Measurements from ENCODE around the gene NLE1.

NLE1 gene

DNA sequence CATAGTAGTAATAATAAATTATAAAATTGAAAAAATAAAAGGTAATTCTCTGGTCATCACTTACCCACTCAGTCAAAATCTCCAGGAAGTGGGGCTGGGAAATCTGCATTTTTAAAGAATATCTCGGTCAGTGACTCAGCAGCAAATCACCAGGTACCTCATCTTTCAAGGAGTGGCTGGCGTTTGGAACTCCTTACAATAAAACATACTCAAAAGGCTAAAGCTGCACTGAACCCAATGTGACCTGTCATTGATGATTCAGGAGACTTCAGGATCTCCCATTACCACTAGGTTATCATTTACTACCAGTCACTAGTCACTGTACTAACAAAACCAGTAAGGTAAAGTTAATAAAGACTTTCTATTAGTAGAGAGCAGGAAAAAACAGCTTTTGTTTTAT is 57.1 kb downstream of the NLE1 start:
- no peak for DNase-seq

DNA sequence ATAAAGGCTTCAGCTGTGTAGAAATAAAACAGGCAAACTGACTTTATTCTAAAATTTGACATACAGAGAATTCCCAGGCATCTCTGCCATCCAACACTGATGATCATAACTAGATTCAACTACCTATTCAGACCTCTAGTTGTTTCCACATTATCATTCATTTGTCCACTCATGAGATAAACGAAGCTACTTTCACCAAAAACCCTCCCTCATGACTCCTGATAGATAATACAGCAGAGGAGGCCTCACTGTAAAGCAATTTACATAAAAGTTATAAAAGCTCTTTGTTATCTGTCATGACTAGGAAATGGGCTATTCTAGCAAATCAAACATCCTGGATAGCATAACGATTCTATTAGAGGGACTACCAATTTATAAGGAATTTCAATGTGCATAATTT is 59.0 kb downstream of the NLE1 start:
- no peak for DNase-seq

DNA sequence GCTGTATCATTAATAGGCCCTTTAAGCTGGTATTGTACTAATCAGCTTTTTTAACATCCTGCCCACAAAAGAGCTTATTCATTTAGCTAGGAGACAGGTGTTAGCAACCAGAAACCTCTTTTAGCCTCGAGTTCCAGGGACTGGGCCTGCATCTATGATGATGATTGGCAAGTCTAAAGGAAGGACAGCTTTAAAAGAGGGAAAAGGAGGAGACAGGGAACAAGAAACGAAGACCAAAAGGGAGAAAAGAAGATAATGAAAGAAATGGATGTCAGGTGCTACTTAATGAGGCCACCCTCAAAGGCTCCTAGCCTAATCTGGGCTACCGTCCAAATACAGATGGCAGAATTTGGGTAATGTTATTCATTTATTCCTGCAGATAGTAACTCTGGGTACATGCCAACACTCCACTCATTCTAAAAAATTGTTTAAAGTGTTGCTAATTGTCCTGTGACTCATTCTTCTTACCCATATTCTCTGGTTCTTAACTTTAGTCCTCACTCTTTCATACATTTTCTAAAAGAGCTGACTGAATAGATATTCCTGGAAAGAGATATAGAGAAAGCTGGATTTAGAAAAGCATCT is 59.9 kb downstream of the NLE1 start:
- DNase-seq = peak in 1 of 3 experiments; percentile 43

DNA sequence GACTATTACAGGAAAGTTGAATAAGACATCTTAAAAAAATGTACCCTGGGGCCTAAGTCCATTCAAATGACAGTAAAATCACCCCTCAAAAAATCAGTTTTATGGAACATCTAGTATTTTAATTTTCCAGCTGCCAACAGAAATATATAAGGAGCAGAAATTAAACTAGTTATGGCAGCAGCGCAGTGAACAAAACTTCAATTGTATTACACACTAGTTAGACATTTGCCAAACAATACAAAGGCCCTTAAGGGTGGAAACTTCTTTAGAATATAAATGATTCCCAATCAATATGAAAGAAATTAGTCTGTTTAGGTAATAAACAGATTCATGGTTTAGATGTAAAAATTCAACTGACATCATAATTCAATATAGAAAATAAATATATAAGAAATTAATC is 60.5 kb downstream of the NLE1 start:
- no peak for DNase-seq

DNA sequence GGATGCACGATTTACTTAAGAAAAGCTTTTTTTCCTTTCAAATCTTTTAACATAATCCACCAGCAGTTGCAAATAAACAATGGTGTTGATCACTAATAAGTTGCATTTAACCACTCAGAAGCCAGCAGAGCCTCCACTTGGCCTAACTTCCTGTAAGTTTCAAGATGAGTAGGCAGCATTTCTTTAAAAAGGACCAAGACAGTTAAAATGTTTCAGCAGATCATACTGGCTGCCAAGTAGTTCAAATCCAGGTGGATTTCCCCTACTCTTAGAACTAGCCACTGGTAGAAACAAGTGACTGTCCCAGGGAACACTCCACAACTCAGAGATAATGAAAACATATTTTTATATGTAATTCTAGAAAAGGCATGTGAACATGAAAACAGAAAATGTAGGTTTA is 61.6 kb downstream of the NLE1 start:
- DNase-seq = no peak

DNA sequence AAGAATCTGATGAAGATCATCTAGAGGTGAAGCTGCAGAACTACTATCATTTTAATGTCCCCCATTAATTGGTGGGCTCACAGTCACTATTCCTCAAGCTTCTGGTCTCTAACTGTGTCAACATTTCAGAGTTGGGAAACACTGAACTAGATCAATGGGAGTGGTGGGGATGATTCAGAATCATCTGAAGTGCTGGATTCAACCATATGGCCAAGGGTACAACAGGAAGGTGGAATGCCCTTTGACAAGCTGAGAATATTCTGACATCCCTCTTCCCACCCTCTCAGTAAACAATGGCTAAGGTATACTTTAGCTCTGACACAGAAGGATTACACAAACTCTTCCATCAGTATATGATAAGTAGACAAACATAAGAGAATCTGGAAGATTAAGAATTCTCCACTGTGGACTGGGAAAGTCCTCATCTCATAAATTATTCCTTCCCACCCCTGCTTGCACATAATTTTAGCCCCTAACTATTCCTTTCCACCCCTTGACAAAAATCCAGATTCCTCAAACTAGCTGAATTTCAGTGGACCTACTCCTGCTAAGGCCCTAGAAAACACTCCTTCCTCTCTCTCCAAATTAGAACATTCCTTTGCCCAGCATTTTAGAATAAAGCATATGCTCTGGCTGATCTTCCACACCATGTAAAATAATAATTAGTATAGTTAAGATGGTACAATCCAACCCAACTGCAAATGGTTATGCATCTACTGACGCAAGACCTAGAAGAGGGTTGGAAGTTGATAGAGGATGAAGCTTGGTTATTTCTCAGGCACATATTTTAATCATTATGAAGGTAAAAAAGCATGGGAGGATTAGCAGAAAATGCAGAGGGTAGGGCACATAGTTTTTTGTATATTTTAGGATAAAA is 62.3 kb downstream of the NLE1 start:
- DNase-seq = no peak

Measured in NCI-H1417 (cell line).